Bone marrow (tissue), 2 donors: ENCODE data around the gene SIAE.

ENCODE experiments used
- DNase-seq, 2 donors: peaks; one replicate each; lab custom pipeline; 2025; lab: John Stamatoyannopoulos, UW

Gene SIAE, protein sequence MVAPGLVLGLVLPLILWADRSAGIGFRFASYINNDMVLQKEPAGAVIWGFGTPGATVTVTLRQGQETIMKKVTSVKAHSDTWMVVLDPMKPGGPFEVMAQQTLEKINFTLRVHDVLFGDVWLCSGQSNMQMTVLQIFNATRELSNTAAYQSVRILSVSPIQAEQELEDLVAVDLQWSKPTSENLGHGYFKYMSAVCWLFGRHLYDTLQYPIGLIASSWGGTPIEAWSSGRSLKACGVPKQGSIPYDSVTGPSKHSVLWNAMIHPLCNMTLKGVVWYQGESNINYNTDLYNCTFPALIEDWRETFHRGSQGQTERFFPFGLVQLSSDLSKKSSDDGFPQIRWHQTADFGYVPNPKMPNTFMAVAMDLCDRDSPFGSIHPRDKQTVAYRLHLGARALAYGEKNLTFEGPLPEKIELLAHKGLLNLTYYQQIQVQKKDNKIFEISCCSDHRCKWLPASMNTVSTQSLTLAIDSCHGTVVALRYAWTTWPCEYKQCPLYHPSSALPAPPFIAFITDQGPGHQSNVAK

DNA sequence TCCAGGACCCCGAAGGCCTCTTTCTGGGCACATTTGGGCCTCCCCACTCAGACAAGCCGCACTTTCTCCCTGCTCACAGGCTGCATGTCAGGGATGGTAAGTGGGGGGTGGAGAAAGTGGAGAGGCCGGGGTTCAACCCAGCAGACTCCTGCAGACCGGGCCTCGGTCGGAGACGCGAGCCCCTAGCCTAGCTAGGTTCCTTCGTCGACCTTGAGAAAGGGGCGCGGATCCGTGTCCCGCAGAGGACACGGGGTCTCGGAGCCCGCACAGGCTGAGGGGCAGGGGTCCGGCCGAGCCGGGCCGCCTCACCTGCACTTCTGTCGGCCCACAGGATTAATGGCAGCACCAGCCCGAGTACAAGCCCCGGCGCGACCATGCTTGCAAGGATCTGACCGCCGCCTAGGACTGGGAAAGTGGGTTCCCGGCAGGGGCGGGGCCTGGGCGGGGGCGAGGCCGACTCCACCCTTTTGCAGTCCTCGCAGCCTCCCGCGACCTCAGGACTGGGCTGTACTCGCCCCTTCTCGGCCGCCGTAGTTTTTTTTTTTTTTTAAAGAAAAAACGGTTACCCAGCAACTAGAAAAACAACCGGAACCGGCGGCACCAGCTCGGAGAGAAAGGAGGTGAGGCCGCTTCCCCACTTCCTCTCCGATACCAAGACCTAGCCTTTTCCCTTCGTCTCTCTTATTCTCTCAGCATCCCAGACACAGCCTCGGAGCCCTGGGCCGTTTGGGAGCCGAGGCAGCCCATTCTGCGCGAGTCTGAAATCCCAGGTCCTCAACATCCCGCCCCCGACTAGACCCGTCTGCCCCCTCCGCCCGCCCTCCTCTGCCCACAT is at the start of gene SIAE, which contains the start of gene SPA17:
TSS of gene SIAE (minus strand) at position 407 of the 835 bp plus-strand sequence. CDS start at position 376, 31 bp downstream.
TSS of gene SPA17 (plus strand) at position 572 of the 835 bp plus-strand sequence. CDS start 1,361 bp downstream, outside the sequence.
- DNase-seq, result peak; percentile 67 to 88

DNA sequence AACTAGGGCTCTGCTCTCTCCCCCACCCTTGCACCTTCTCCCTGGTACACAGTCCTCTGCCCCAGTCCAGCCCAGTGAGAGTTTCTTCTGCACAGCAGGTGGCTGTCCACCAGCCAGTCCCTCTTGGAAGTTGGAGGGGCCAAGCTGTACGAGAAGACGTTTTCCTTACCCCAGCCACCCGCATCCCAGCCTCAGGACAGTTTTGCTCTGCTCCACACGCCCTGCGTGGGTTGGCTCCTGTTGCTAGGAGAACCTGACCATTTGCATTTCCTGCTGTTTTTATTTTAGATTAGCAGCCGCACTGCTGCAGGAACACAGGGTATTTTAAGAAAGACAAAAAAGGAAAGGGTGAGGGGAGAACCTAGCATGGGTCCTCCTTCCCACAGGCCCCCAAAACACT is 48.6 kb upstream of the SIAE start:
- no peak for DNase-seq

DNA sequence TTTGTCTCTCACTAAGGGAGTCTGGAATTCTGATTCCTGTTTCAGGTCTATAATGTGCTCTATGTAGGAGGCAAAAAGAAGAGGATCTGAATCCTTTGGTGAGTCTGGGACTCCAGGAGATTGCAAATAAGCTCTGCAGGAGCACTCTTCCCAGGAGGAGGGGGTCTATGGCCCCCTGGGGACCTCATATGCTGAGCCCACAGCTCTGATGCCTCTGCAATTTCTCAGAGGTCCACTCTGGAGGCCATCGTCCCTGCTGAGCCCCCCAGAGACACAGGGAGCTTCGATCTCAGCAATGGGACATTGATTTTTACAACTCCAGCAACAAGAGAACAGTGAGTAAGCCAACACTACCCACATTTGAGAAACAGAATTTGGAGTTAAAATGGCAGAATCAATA is 46.0 kb upstream of the SIAE start:
- no peak for DNase-seq

DNA sequence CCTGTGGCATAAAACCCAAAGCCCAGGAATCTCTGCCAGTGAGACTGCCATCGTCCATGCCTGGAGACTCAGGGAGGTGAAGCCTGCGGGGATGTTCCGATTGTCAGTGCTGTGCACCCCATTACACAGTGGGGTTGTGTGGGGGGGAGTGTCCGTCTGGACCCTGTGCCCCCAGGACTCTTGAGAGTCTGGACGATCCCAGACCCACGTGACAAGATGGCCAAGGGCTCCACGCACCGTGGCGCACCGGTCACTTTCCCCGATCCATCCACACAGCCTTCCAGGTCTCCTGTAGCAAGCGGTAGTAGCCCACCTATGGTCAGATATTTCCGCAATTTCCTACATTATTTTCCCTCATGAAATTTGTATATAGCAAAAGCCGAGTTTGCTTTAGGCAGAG is 45.3 kb upstream of the SIAE start:
- DNase-seq, result no peak

DNA sequence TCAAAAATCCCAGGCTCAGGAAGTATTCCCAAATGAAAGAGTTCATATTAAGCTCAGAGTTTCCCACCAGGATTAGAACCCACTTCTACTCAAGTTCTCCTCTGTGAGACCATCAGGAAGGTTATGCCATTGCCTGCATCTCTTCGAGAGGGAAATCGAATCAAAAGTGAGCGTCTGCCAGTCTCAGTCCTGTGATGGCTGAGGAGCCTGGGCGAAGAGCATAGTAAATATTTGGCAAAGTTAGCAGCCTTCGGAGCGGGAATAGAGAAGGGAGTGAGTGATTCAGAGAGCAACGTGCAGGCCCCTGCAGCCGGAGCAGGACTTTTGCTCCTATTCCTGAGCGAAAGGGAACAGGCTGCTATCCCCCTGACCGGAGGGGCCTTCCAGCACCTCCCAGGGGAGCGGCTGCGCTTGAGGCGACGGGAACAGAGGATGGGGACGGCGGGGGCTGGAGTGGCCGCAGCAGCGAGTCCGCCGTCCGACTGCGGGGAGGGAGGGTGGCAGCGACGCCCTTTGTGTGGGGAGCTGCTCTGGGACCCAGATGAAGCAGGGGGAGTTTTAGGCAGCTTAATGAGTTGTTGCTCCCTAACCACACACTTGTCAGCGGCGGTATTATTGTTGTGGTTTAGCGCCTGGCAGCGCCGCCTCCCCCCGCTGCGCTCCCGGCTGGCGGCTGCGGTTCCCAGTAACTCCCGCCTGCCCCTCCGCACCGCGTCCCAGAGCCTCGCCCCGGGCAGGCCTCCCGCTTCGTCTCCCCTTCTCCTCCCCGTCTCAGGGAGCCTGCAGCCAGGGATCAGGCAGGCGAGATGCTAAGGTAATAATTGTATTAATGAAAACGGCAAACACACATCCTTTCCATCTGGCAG is 44.5 kb upstream of the SIAE start:
- DNase-seq, result peak in 1 of 2 donors; percentile 4

DNA sequence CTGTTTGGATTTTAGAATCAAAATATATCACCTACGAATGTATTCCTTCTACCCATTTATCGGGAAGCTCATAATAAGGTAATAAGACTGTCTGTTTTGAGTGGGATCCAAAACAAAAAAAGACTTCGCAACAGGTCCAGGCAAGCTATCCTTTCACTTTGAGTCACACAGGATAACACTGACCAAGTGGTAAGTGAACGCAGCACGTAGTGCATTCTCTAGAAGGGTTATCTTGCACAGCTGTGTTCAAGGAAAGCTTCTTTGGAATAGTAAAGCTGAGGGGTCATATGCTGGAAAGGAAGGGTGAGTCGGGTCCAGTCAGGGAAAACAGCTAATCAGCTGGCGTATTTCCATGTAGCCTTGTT is 43.9 kb upstream of the SIAE start:
- no peak for DNase-seq

DNA sequence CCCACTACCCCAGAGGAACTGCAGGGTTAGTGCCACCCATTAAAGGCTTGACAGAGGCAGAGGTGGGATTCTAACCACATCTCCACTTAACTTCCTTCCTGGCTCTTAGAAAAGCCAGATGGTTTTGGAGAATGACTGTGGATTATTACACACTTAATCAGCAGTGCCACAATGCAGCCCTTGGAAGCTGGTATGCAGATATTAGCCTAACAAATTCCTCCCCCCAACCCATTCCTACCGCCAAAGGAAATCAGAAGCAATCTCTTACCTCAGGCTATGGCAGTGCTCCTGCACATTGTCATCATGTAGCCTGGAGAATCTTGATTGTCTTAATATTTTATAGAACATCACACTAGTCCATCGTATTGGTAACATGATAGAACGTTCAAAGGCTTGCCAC is 43.1 kb upstream of the SIAE start:
- DNase-seq, result no peak

DNA sequence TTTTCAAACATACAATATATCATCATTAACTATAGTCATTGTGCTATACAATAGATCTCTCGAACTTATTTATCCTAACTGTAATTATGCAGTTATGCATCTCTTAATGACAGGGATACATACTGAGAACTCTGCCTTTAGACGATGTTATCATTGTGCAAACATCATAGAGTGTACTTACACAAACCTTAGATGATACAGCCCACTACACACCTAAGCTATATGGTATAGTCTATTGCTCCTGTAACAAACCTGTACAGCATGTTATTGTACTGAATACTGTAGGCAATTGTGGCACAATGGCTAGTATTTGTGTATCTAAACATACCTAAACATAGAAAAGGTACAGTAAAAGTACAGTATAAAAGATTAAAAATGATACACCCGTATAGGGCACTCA is 38.9 kb upstream of the SIAE start:
- no peak for DNase-seq

DNA sequence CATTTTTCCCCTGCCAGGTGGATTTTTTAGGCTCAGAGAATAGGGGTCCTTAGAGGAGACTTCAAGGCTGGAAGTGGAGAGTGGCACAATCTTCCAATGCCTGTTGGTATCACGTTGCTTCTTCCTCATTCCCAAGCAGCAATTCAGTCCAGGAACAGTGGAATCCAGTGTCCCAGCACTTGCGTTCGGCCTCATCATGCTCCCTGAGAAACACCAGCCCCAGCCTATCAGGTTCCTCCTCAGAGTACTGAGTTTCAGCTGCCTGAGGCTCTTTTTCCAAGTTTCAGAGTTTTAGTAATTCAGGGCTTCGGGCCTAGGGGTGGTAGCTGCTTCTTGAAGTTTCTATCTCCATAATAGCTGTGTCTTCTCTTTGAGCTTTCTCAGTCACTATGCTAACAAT is 34.3 kb upstream of the SIAE start:
- DNase-seq, result no peak

DNA sequence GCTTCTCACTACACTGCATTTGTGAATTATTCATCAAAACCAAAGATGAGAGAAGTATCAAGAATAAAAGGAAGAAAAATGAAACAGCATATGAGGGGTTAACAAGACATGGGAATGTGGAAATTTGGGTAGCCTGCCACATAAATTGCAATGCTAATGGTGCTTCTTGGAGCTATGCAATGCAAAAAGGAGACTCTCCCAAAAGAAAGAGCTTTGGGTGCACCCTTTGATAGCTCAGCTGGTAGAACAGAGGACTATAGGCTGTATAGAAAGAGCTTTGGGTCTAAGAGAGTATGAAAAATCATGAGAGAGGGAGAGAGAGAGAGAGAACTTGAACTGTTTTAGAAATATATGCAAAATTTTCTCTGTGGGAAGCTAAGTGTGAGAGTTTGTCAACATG is 26.5 kb upstream of the SIAE start:
- DNase-seq, result no peak

DNA sequence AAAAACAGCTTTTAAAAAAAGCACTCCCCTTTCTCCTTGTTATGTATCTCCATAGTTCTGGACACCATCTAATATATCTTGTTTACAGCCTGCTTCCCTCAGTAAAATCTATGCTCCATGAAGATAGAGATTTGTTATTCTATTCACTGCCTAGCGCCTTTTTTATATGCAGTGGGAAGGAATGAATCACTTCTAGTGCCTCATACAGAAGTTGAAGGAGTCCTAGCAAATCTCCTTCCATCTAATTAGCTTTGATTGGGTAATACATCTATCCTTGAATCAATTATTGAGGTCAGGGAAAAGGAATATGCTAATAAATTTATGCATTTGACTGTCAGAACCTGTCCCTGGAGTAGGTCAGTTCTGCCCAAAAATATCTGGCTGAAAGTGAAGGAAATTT is 26.0 kb upstream of the SIAE start:
- no peak for DNase-seq

DNA sequence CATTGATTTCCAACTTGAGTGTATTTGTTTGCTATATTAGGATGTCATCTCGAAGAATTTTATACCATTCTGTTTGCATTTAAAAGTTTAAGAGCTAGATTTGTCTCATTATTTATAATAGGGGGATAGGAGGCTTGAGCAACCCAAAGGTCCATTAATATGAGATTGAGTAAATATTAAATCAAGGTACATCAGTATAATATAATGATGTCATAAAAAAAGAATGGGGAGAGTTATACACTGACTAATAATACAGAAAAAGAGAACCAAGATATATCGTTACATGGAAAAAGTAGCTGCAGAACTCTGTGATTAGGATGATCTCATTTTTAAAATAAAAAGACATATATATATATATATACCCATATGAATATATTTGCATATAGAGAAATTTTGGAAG is 19.6 kb upstream of the SIAE start:
- no peak for DNase-seq

DNA sequence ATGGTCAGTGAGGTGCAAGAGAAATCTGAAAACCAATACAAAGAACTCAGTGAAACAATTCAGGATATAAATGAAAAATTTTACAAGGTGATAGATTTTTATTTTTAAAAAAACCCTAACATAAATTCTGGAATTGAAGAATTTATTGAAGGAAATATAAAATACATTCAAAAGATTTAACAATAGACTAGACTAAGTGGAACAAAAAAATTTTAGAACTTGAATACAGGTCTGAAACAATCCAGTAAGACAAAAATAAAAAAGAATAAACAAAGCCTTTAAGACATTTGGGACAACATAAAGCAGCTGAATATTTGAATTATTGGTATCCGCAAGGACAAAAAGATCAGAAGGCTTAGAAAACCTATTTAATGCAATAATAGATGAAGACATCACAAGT is 8.9 kb upstream of the SIAE start:
- DNase-seq, result no peak

DNA sequence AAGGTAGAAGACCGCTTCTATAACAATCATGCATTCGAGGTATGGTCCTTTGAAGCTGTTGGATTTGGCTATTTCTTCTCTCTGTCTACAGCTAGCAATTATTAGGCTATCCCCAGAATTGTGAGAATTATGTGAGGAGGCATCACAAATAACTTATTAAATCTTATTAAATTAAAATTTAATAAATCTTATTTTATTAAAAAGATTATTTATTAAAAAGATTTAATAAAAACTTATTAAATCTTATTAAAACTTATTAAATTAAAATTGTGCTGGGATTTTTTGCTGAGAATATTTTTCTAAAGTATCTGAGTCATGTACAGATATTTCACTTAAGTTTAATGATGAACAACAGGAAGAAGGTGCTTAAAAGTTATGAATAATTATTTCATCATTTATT is 7.9 kb upstream of the SIAE start:
- DNase-seq, result no peak

DNA sequence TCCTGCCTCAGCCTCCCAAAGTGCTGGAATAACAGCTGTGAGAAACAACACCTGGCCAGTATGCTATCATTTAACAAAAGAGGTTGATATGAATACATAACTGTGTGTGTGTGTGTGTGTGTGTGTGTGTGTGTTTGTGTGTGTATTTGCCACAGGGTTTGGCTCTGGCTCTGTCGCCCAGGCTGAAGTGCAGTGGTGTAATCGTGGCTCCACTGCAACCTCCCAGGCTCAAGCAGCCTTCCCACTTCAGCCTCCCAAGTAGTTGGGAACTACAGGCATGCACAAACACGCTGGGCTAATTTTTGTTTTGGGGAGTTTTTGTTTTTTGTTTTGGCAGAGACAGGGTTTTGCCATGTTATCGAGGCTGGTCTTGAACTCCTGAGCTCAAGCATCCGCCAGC is 4.9 kb upstream of the SIAE start:
- no peak for DNase-seq

DNA sequence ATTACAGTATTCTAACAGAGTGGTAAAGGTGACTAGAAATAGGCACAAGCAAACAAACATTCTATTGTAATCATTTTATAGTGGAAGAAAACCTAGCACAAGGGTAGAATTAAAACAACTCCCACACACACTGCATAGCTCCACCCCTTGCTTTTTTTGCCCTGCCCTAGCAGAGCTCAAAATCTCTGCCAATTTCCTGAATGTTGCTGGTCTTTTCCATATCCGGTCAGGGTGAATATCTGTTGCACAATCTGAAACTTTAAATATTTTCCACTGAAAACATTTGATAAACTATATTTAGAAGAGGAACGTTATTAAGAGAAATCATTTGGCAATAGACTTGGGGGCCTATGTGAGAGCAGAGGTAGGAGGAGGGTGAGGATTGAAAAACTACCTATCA is 2.8 kb upstream of the SIAE start:
- no peak for DNase-seq

DNA sequence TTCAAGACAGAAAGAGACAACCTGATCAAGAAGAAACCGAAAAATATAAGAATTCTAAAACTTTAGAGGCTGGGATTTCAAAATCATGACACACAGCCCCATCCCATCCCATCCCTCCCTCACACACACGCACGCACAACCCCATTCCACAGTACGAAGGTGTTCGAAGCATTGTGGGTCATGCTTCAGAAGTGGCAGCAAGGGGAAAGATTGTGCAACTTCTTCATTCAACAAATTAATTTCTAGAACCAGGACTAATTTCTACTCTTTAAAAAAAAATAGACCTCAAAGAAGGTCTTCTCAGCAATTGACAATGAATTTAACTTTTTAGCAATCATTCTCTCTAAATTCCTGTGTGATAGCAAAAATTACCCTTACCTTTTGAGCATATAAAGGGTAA is 1.0 kb upstream of the SIAE start:
- no peak for DNase-seq

DNA sequence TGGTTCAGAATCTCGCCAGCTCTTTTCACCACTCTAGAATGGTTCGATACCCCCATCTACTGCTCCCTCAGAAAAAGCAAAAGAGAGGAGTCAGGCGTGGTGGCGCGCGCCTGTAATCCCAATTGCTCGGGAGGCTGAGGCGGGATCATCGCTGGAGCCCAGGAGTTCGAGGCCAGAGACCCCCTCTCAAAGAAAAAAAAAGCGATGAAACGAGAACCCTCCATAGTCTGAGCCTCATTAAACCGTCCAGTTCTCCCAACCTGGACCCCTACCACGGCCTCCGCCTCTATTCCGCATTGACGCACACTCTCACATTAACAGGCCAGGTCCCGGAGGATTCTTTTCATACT is 604 bp upstream of the SIAE start:
- DNase-seq, result no peak

DNA sequence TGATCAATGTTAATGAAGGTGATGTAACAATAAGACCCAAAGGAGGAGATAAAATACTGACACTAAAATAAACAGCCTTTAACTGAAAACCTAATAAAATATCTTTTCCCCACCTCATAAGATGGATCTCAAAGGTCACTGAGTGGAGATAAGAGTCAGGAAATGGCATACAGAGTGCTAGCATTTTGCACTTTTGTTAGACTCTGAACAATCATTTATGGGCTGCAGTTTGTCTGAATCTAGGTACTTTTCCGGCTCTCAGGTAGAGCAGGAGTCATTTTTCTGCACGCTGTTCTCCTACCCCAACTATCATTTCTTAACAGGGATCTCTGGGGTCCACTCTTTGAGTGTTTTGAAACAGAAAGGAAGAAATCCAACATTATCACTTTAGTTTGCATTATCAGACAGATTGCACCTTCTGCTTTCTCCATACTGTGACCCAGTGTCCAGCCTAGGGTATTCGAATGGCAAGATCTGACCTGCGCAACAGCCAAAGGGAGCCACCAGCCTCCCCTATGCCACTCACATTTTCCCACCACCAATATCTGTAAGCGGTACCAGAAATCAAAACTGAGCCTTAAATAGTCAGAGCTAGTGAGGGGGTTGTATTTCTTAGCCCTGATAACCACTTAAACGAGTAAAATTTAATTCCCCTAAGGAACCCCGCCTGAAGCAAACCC is 863 bp downstream of the SIAE start:
- DNase-seq, result no peak

DNA sequence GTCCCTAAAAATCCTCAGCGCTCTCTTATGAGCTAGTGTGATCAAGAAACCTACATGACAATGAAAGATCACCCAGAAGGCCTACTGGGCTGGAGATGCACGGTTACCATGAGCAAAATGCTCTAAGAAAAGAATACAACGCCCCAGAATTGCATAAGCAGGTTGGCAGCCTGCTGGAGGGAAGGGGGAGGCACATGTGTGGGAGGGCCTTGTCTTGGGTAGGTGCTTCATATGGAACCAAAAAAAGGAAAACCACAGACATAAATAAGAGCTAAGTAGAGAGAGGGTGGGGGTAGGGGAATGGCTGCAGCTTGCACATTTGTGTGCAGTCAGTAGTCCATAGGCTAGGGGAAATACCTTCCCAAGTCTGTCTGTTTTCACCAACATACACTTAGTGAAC is 2.8 kb downstream of the SIAE start:
- DNase-seq, result peak in 1 of 2 donors; percentile 77

DNA sequence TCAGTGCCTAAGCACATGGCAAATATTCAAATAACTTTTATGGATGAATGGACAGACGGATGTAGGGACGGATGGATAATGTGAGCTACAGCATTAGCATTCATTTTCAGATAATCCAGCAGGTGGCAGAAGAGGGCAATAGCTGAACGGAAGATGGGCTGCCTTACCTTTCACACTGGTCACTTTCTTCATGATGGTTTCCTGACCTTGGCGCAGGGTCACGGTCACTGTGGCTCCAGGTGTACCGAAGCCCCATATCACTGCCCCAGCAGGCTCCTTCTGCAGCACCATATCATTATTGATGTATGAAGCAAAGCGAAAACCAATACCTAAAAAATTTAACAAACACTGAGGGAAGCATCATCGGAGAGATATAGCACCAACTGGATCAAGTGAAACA is 4.3 kb downstream of the SIAE start:
- peak in 1 of 2 donors; percentile 30 for DNase-seq

DNA sequence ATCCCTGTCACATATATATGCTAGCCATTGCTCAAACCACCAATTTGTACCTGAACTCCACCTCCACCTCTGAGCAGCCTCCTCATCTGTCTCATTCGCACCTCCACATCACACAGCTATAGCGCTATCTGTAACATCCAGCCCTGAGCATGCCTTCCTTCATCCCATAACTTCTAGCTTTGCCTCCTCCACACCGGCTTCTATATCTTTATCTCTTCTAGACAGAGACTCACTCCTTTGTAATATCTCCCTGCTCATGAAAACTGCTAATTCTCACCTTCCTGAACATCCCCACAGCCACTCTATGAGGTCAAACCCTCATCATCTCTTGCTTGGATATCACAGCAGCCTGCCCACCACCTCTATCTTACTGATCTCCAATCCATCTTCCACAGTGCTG is 5.9 kb downstream of the SIAE start:
- DNase-seq, result no peak
